Sigmoid colon (tissue), 4 donors: ENCODE data around the gene MAPK12.

Experiments
- CTCF ChIP-seq, 4 experiments: fragments of 450-650 bp in 3 of 4; fragments of 200-600 bp in 1 of 4; IDR thresholded peaks; one replicate each; pipeline ENCODE4 v1.5.1; 2016 to 2019; ENCODE audit warnings: antibody characterized with exemption in 4 of 4, mild to moderate bottlenecking in 3 of 4, moderate library complexity in 2 of 4
- EP300 ChIP-seq, 4 donors: sonication (generic); formaldehyde crosslinking; IDR thresholded peaks; one replicate each; pipeline ENCODE4 v1.6.1; 2017; ENCODE audit warnings: antibody characterized with exemption in 4 of 4

- TF ChIP-seq EP300 (IDR thresholded peaks at IDR 0.05) (no peak), CTCF (IDR thresholded peaks at IDR 0.05) (no peak)
Observed at GRCh38 chr22:50211147-50211546, 50.3 kb downstream of the MAPK12 start.
